Spinal cord (tissue), 10 donors: Measurements from ENCODE around the gene PCDH9. TPM values are rescaled to one million over a fixed set of nuclear protein-coding genes. Genes with fewer than 3 reads are reported as not detected.

ENCODE experiments used
- DNase-seq, 6 donors: peaks; one replicate each; pipeline versions ENCODE4 v3.0.0 to v3.0.0-alpha.2; 2013 to 2015; ENCODE audit warnings: low spot score in 6 of 6, low read depth in 4 of 6
- H3K27ac ChIP-seq: one replicate; pipeline ENCODE4 v1.5.1; 2013; ENCODE audit warnings: low read depth, low read length, control low read depth
- H3K27me3 ChIP-seq: one replicate; pipeline ENCODE4 v1.6.1; 2013; ENCODE audit warnings: low read length; ENCODE audit not compliant: control insufficient read depth, insufficient read depth
- H3K36me3 ChIP-seq: one replicate; pipeline ENCODE4 v1.6.1; 2013; ENCODE audit warnings: low read length; ENCODE audit not compliant: control insufficient read depth, insufficient read depth
- H3K4me1 ChIP-seq: one replicate; pipeline ENCODE4 v1.6.1; 2013; ENCODE audit warnings: low read length; ENCODE audit not compliant: control insufficient read depth, insufficient read depth
- H3K4me3 ChIP-seq: one replicate; pipeline ENCODE4 v1.5.1; 2013; ENCODE audit warnings: low read depth, low read length, control low read depth
- H3K9me3 ChIP-seq: one replicate; pipeline ENCODE4 v1.6.1; 2013; ENCODE audit warnings: low read length; ENCODE audit not compliant: control insufficient read depth, insufficient read depth
- WGBS: methylation state at CpG from one replicate; pipeline ENCODE4 v1.1.5; 2013; ENCODE audit warnings: missing lambda C conversion rate; ENCODE audit not compliant: insufficient coverage; 5-methylcytosine and 5-hydroxymethylcytosine counted together
- polyA plus RNA-seq, 2 donors: library from polyadenylated mRNA; unstranded; fragments of 120-200 nt; gene quantifications; one replicate each; pipeline ENCODE4 v1.2.1, GENCODE V29; 2013; ENCODE audit not compliant: insufficient read length in 2 of 2
- total RNA-seq, 2 donors: library from RNA; depleted of rRNA in 1 of 2; stranded (reverse); fragments of 120-200 nt in 1 of 2; fragments of >200 nt in 1 of 2; gene quantifications; one replicate each; pipeline versions ENCODE4 v1.2.3 to v1.2.4, GENCODE V29; 2013 to 2014
- donor health status: healthy.

The PCDH9 gene
- total and polyA plus RNA-seq, 4 donors = 37.6 to 180 (median 60.7) TPM

GRCh38 chr13:67148161-67148571 lies 82.0 kb downstream of the PCDH9 start:
- peak in 2 of 6 donors; percentile 66 to 79 for DNase-seq
- H3K4me1 ChIP-seq = no peaks in the 10 kb centered on the region
- no peaks in the 10 kb centered on the region for H3K27me3 ChIP-seq
- no peaks in the 10 kb centered on the region for H3K36me3 ChIP-seq
- WGBS = no CpG with 5 or more reads among the region's 2 CpGs
- H3K27ac ChIP-seq = peak overlapping the region; percentile 70
- no peak overlapping the region for H3K4me3 ChIP-seq
- no peaks in the 10 kb centered on the region for H3K9me3 ChIP-seq

- no peak overlapping the region for H3K4me3 ChIP-seq
- WGBS = 18% methylated on average over 2 of the region's 6 CpGs
- peak in 3 of 6 donors; percentile 20 to 67 (median 57) for DNase-seq
Observed at GRCh38 chr13:67147342-67148133, 82.6 kb downstream of the PCDH9 start.

GRCh38 chr13:67146523-67147130 lies 83.5 kb downstream of the PCDH9 start:
- no peak for DNase-seq
- no peaks in the 10 kb centered on the region for H3K4me1 ChIP-seq
- H3K27ac ChIP-seq = peak overlapping the region; percentile 70
- no peak overlapping the region for H3K4me3 ChIP-seq
- no CpG with 5 or more reads among the region's 4 CpGs for WGBS
- H3K27me3 ChIP-seq = no peaks in the 10 kb centered on the region
- no peaks in the 10 kb centered on the region for H3K36me3 ChIP-seq
- H3K9me3 ChIP-seq = no peaks in the 10 kb centered on the region

More at GRCh38 chr13:67147342-67148133, 82.6 kb downstream of the PCDH9 start:
- H3K27me3 ChIP-seq = no peaks in the 10 kb centered on the region
- H3K4me1 ChIP-seq = no peaks in the 10 kb centered on the region
- no peaks in the 10 kb centered on the region for H3K9me3 ChIP-seq
- H3K27ac ChIP-seq = peak overlapping the region; percentile 70
- H3K36me3 ChIP-seq = no peaks in the 10 kb centered on the region

GRCh38 chr13:67145950-67146349 lies 84.2 kb downstream of the PCDH9 start:
- no peaks in the 10 kb centered on the region for H3K4me1 ChIP-seq
- WGBS = no CpG with 5 or more reads among the region's 1 CpG
- no peak for DNase-seq
- H3K27ac ChIP-seq = no peak overlapping the region
- no peaks in the 10 kb centered on the region for H3K27me3 ChIP-seq
- H3K9me3 ChIP-seq = no peaks in the 10 kb centered on the region
- no peaks in the 10 kb centered on the region for H3K36me3 ChIP-seq
- no peak overlapping the region for H3K4me3 ChIP-seq

GRCh38 chr13:67143544-67144115 lies 86.5 kb downstream of the PCDH9 start:
- Histone ChIP-seq H3K4me3 (no peak overlapping the region), H3K27ac (no peak overlapping the region), H3K9me3 (no peaks in the 10 kb centered on the region), H3K4me1 (no peaks in the 10 kb centered on the region), H3K36me3 (no peaks in the 10 kb centered on the region), H3K27me3 (no peaks in the 10 kb centered on the region)
- whole genome bisulfite sequencing = no CpG with 5 or more reads among the region's 4 CpGs
- DNase-seq = no peak

- no CpG with 5 or more reads among the region's 2 CpGs for WGBS
- H3K27ac ChIP-seq = no peak overlapping the region
- H3K4me3 ChIP-seq = no peak overlapping the region
- H3K4me1 ChIP-seq = no peaks in the 10 kb centered on the region
- no peaks in the 10 kb centered on the region for H3K27me3 ChIP-seq
- H3K9me3 ChIP-seq = no peaks in the 10 kb centered on the region
- no peak for DNase-seq
- H3K36me3 ChIP-seq = no peaks in the 10 kb centered on the region
Observed at GRCh38 chr13:67140006-67140405, 90.1 kb downstream of the PCDH9 start.

GRCh38 chr13:67139551-67139950 lies 90.6 kb downstream of the PCDH9 start:
- no peaks in the 10 kb centered on the region for H3K27me3 ChIP-seq
- no peaks in the 10 kb centered on the region for H3K4me1 ChIP-seq
- H3K4me3 ChIP-seq = no peak overlapping the region
- H3K36me3 ChIP-seq = no peaks in the 10 kb centered on the region
- H3K27ac ChIP-seq = no peak overlapping the region
- no peak for DNase-seq
- no peaks in the 10 kb centered on the region for H3K9me3 ChIP-seq
- WGBS = 92% methylated on average over 2 of the region's 4 CpGs

- no peaks in the 10 kb centered on the region for H3K4me1 ChIP-seq
- H3K27ac ChIP-seq = no peak overlapping the region
- no peaks in the 10 kb centered on the region for H3K27me3 ChIP-seq
- no peaks in the 10 kb centered on the region for H3K9me3 ChIP-seq
- no peaks in the 10 kb centered on the region for H3K36me3 ChIP-seq
- WGBS = 83% methylated on average over 1 of the region's 4 CpGs
- peak in 1 of 6 donors; percentile 40 for DNase-seq
- no peak overlapping the region for H3K4me3 ChIP-seq
Observed at GRCh38 chr13:67138970-67139369, 91.2 kb downstream of the PCDH9 start.

GRCh38 chr13:67137044-67137735 lies 92.9 kb downstream of the PCDH9 start:
- DNase-seq = no peak
- Histone ChIP-seq H3K9me3 (no peaks in the 10 kb centered on the region), H3K27ac (no peak overlapping the region), H3K4me1 (no peaks in the 10 kb centered on the region), H3K4me3 (no peak overlapping the region), H3K27me3 (no peaks in the 10 kb centered on the region), H3K36me3 (no peaks in the 10 kb centered on the region)
- no CpG with 5 or more reads among the region's 6 CpGs for WGBS
